NB4 (cell line): ENCODE data around the gene ABCA4.
A peak's percentile ranks its signal among the peaks of the same experiment; 100 is the strongest.

Experiments used
- DNase-seq: peaks from one replicate; pipeline ENCODE4 v3.0.0; 2010; ENCODE audit warnings: low read depth
- H3K4me3 ChIP-seq: one replicate; pipeline ENCODE4 v1.5.1; 2011; ENCODE audit warnings: mild to moderate bottlenecking, low read depth, low read length, moderate library complexity
- CTCF ChIP-seq: IDR thresholded peaks from one replicate; pipeline ENCODE4 v1.5.1; 2012; ENCODE audit warnings: low read depth, low read length
- MYC ChIP-seq: IDR thresholded peaks from 2 replicates; pipeline ENCODE4 v1.6.1; 2011; ENCODE audit warnings: low read depth, low read length
- POLR2A ChIP-seq: IDR thresholded peaks from 2 replicates; pipeline ENCODE4 v1.6.1; 2011; ENCODE audit warnings: mild to moderate bottlenecking; ENCODE audit not compliant: insufficient read length; ENCODE audit errors: extremely low read depth
- TF ChIP-seq, protein P1 (sequence below): IDR thresholded peaks from 2 replicates; pipeline ENCODE4 v1.6.1; 2011; ENCODE audit warnings: low read depth, low read length

ABCA4 gene

DNA sequence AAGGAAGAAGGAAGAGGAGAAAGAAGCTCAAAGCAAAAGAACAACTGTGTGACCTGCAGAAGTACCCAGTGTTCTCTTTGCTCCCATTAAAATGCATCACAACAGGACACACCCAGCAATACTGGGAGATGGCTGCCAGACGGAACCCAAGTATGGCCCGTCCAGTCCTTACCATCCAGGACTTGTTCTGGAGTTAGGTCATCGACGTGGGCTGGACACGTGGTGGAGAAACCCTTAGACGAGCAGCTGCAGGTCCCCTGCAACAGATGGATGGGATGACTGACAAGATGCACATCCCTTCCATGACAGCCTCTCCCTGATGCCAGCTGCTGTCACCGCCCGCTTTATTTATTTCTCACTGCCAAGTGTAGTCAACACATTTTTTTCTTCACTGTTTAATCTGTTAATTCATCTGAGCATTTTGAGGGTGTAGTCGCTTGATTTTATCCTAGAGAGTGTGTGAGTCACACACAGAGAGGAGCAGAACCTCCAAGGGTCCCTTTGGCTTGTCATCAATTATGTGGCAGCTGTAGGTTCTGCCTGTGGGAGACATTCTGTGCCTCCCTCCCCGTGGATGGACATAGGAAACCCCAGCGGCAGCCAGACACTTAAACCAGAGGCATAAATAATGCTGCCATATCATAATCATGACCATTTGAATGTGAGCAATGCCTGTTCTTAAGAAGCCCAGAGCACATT, 80.9 kb downstream of the ABCA4 start:
- no peak for DNase-seq
- no peak overlapping the region for H3K4me3 ChIP-seq
- TF ChIP-seq POLR2A: no peak
- TF ChIP-seq MYC: no peak
- no peak for TF ChIP-seq CTCF
- TF ChIP-seq, protein P1, sequence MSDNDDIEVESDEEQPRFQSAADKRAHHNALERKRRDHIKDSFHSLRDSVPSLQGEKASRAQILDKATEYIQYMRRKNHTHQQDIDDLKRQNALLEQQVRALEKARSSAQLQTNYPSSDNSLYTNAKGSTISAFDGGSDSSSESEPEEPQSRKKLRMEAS: no peak

DNA sequence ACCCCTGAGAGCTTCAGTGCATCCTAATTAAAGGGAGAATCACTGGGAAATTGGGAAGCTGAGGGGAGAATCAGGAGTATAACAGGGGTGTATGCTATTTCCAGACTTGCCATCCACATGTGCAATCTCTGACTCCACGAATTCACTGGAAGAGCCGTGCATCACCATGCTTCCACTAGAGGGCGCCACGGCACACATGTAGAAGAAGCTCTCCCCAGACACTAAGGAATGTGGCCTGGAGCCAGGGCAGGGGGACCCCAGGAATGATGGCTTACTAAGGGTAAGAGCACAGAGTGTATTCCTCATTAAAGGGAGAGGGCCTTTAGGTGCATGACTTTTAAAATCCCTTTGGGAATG, 81.5 kb downstream of the ABCA4 start:
- H3K4me3 ChIP-seq: no peak overlapping the region
- TF ChIP-seq, protein P1: peak; percentile 79
- 0 out of 2 replicates have a peak, but pooled peaks have one; percentile 24 for TF ChIP-seq MYC
- TF ChIP-seq POLR2A: no peak
- peak; percentile 89 for TF ChIP-seq CTCF
- DNase-seq: peak; percentile 66

- H3K4me3 ChIP-seq: no peak overlapping the region
- DNase-seq: no peak
- TF ChIP-seq POLR2A: no peak
- TF ChIP-seq, protein P1: no peak
- TF ChIP-seq MYC: no peak
- no peak for TF ChIP-seq CTCF
Observed at GRCh38 chr1:94038511-94038910, 82.4 kb downstream of the ABCA4 start.

- no peak for DNase-seq
- H3K4me3 ChIP-seq: no peak overlapping the region
- TF ChIP-seq MYC (no peak), POLR2A (no peak), CTCF (no peak)
- TF ChIP-seq, protein P1: no peak
Observed at GRCh38 chr1:94037392-94038229, 83.3 kb downstream of the ABCA4 start.

DNA sequence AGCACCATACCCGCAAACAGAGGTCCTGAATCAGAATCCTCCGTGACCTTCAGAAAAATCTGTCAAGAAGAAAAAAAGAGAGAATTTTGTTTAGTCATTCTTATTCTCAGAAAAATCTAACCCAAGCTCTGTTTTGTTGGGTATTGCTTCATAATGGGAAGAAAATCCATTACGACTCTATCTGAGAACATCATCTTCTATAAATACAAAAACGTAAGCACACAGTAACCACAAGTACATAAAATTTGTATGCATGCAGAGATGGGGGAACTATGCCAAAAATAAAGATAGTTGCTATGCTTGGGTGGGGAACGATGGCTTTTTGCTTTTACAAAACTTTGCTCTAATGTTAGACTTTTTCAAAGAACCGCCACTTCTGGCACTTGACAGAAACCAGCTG, 84.2 kb downstream of the ABCA4 start:
- no peak for DNase-seq
- no peak overlapping the region for H3K4me3 ChIP-seq
- TF ChIP-seq CTCF: no peak
- TF ChIP-seq, protein P1: no peak
- TF ChIP-seq POLR2A: no peak
- TF ChIP-seq MYC: no peak
